GM19025 (cell line): ENCODE results near the gene ZSCAN32.

ENCODE experiments used
- ATAC-seq: cut with Tn5 transposase; IDR thresholded peaks from one replicate; pipeline ENCODE4 v1.9.1; 2021; ENCODE audit warnings: mild to moderate bottlenecking, low read depth, moderate library complexity; ENCODE audit not compliant: unreplicated experiment

ZSCAN32 gene

DNA sequence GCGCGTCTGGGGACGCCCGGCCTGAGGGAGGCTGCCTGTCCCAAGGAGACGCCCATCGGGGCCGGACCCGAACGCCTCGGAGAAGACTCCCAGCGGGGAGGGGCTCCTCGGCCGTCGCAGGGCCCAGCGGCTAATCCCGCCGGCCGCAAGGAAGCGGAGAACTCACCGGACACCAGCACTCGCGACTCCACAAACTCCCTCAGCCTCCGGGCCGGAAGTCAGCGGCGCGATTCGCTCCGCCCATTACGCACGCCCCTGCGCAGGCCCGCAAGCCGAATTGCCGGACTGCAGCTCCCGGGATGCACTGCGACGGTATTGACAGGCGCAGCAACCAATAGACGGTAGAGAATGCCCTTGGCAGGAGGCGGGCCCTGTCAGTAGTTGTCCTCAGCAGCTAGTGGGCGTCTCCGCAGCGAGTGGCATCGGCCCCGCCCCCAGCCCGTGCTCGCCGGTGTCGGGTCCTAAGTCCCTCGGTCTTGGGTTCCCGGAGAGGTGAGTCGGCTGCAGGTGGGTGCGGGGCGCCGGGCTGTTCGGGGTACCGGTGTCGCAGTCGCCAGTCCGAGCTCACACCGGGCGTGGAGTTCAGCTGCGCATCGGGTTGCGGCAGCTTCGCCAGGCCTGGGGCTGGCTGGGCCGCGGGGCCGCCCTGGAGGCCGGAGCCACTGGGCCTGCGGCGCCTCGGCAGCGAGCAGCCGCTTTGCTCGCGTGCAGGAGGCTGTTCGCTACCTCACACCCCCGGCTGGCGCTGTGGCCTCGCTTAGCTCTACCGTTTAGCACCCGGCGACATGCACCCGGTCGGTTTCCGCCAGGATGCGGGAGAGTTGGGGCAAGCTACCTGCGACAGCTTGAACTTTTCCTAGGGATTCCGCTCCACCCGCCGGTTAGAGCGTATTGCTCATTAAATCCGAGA, at the start of gene ZSCAN32, which contains the start of gene ZNF174:
TSS of gene ZSCAN32 (minus strand) at position 226 of the 910 bp plus-strand sequence. CDS start 3,447 bp downstream, outside the sequence.
TSS of gene ZNF174 (plus strand) at position 437 of the 910 bp plus-strand sequence. CDS start 790 bp downstream, outside the sequence.
- ATAC-seq = peak; percentile 96

- ATAC-seq = peak; percentile 11
Measured at GRCh38 chr16:3444032-3444388, 43.2 kb upstream of the ZSCAN32 start.

- peak; percentile 83 for ATAC-seq
Measured at GRCh38 chr16:3443108-3444031, 42.6 kb upstream of the ZSCAN32 start, which contains the start of the genes NAA60 and ZNF597. NAA60 (plus strand) TSS chr16:3443680; CDS start chr16:3476228, 32,548 bp downstream. ZNF597 (minus strand) TSS chr16:3443504; CDS start chr16:3443153, 351 bp downstream.

DNA sequence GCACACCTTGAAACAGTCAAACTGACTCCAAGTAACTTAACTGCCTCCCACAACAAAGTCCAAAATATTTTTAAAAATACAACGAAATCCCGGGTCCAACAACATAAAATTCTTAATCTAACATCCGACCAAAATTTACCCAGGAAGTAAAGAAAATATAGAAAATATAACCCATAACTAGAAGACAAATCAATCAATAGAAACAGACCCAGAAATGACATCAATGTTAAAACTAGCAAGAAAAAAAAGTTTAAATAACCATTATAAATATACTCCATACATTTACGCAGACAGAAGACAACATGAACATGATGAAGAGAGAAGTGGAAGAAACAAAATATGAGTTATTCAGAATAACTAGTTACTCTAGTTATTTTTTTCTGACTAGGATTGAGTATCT, 38.8 kb upstream of the ZSCAN32 start:
- ATAC-seq = no peak

DNA sequence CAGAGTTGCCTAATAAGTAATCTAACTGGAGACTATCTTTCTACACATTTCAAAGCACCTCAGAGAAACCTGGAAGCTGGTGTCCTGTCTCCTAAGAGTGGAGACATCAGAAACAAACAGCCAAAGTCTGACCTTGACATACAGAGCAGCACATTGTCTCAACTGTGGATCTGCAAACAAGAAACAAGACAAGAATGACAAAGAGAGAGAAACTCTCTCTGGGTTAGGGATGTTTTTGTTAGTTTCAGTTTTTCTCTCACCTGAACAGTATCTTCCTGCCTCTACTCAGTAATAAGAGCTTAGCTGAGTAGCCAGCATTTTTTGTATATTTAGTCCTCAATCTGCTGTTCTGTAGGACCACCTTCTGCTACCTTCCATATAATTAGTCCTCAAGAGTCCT, 33.6 kb upstream of the ZSCAN32 start:
- ATAC-seq = no peak

DNA sequence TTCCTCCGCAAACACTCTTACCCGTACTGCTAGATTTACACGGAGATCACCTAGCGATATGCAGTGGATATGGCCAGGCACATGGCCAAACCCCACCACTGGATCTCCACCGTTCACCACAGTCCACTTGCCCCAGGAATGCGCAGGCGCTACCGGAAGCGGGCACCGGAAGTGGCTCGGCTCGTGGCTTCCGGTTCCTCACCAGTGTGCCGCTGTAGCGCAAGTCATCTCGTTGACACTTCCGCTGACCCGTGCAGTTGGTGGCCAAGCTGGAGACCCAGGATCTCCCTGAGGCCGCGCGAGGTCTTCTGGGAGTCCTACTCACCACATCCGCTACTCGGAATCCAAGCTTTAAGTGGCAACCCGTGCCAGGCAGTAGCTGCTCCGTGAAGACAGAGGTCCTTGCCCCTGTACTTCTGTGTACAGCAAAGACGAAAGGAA, 31.0 kb upstream of the ZSCAN32 start:
- no peak for ATAC-seq

DNA sequence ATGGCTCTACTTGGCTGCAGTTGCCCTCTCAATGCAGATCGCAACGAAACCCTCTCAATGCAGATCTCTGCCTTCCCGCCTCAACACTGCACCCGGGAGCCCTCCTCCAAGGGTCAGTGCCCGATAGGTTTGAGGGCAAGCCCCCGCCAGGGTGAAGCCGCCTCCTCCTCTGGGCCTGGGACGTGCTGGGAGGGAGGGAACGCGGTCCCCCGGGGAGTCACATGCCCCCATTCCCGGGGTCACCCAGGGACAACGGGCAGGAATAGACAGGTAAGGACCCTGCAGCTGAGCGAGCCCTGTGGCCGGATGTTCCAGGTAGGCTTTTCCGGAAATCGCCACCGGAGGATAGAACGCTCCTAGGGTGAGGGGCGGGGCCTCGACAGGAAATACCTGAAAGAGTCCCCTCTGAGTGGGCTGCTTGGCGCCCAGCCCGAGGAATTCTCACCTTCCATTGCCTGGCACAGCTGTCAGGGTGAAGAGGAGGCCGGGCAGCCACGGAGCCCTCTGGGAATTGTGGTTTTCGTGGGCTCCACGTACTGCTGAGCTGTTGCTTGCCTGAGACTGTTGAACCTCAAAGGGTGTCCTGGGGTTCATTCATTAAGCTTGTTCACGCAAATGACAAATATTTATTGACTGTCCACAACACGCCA, 13.1 kb upstream of the ZSCAN32 start:
- ATAC-seq = no peak

DNA sequence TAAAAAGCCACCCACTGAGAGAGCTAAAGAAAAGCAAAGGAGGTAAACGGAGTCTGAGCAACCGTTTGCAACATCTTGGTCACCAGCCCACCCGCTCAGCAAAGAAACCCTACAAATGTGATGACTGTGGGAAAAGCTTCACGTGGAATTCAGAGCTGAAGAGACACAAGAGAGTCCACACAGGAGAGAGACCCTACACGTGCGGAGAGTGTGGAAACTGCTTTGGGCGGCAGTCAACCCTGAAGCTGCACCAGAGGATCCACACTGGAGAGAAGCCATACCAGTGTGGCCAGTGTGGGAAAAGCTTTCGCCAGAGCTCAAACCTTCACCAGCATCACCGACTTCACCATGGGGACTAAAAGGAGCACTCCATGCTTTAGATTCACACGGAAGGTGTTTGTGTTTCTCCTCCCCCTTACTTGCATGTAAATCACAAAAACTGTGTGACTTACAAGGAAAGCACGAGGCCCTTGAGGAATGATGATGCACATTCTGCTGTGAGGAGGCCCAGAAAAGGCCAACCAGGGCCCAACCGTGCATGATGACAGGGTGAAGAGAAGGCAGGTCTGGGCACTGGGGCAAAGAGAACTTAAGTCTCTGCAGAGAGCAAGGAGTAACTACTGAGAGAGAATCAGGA, 7.9 kb upstream of the ZSCAN32 start:
- ATAC-seq = no peak

GRCh38 chr16:3401719-3402397, 1.1 kb upstream of the ZSCAN32 start:
- ATAC-seq = no peak

DNA sequence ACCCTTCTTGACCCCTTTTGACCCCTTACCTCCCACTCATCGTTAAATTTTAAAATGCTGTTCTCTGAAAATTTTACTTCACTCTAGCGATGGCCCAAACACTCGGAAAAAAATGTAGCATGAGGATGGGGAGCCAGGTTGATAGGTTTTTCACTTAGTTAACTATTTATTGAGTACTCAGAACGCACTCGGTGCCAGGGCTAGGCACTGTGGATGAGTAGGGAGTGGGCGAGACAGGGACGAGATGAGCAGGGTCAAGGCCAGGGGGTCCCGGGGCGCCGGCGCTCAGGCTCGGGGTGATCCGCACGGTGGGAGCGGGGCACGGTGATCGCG, 392 bp downstream of the ZSCAN32 start:
- ATAC-seq = no peak

GRCh38 chr16:3389663-3390338, 11.0 kb downstream of the ZSCAN32 start:
- ATAC-seq = no peak

GRCh38 chr16:3388325-3388724, 12.5 kb downstream of the ZSCAN32 start:
- no peak for ATAC-seq

- ATAC-seq = no peak
Measured at GRCh38 chr16:3383045-3383448, 17.8 kb downstream of the ZSCAN32 start.

DNA sequence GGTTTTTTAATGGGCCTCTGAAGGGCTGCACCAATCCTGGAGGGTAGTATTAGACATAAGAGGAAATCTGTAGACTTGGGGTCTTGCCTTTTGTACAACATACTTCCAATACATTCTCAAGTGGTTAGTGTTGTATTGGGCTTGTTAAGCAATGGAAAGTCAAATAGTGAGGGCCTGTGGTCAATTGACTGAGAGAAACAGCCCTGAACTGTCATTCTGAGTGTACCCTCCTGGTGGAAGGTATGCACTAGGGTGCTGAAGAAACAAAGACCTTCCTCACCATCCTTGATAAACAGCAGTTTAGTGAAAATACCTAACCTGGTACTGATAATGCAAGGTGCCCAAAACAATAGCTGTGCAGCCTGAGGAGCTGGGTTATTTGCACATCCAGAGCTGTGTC, 22.9 kb downstream of the ZSCAN32 start:
- no peak for ATAC-seq

- no peak for ATAC-seq
Measured at GRCh38 chr16:3375680-3376079, 25.1 kb downstream of the ZSCAN32 start.

DNA sequence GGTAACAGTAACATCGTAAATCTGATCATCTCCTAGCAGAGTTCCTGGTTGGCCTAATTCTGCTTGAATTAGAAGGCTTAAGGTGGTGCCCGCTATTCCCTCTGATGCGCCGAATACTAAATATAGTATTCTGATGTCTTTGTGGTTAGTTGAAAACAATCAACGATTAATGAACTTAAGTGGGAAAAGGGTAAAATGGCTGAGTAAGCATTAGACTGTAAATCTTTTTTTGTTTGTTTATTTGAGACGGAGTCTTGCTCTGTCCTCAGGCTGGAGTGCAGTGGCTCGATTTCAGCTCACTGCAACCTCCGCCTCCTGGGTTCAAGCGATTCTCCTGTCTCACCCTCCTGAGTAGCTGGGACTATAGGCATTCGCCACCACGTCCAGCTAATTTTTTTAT, 31.7 kb downstream of the ZSCAN32 start:
- ATAC-seq = no peak

- ATAC-seq = no peak
Measured at GRCh38 chr16:3364774-3365427, 35.9 kb downstream of the ZSCAN32 start.

DNA sequence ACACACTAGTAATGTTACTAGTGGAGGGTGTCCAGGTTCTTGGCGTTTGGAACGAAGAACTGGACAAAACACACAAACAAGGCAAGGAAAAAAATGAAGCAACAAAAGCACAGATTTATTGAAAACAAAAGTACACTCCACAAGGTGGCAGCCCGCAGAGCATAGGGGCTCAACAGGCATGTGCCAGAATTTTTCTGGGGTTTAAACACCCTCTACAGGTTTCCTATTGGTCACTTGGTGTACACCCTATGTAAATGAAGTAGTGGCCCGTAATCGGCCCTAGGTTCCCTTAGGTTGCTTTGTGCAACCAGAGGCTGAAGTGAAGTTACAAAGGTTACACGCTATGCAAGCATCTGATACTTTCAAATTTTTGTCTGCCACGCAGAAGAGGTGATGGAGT, 37.0 kb downstream of the ZSCAN32 start:
- ATAC-seq = no peak
